PC-3 (cell line): Measurements from ENCODE around the gene PCBP3. TPM values are rescaled to one million over a fixed set of nuclear protein-coding genes. Genes with fewer than 3 reads are reported as not detected.

ENCODE experiments used
- ATAC-seq: fragments of 200-7000 bp; cut with Tn5 transposase; 2 replicates; pipeline ENCODE4 v1.9.1; 2020; ENCODE audit warnings: mild to moderate bottlenecking, moderate library complexity
- BruUV-seq: library from RNA; stranded (reverse); fragments of 400-500 nt; replicated peaks from 2 replicates; lab custom pipeline; 2021; lab: Mats Ljungman, UMichigan
- CTCF ChIA-PET: fragments of 300-600 bp; sonication (Branson Sonifier 250); formaldehyde crosslinking; loops from one replicate; lab custom pipeline; 2022; ENCODE audit warnings: antibody characterized with exemption; lab: Charles Lee
- POLR2A ChIA-PET: fragments of 300-600 bp; sonication (Branson Sonifier 250); formaldehyde crosslinking; loops from one replicate; lab custom pipeline; 2022; ENCODE audit warnings: antibody characterized with exemption; ENCODE audit not compliant: unreplicated experiment; lab: Charles Lee
- DNase-seq: peaks from one replicate; pipeline ENCODE4 v3.0.0-alpha.2; 2015
- H2AFZ ChIP-seq: fragments of 300-600 bp; sonication (generic); 2 replicates; pipeline ENCODE4 v1.6.0; 2016; ENCODE audit warnings: antibody characterized with exemption, low read length
- H3F3A ChIP-seq: fragments of 300-600 bp; sonication (generic); one replicate; pipeline ENCODE4 v1.6.0; 2017; ENCODE audit warnings: antibody characterized with exemption, low read length, control low read depth, mild to moderate bottlenecking; ENCODE audit not compliant: unreplicated experiment
- H3K27ac ChIP-seq: fragments of 300-600 bp; sonication (generic); 2 replicates; pipeline ENCODE4 v1.5.1; 2016; ENCODE audit warnings: mild to moderate bottlenecking, low read length
- H3K27me3 ChIP-seq: fragments of 300-600 bp; sonication (generic); 2 replicates; pipeline ENCODE4 v1.6.1; 2016; ENCODE audit warnings: low read length, mixed read lengths
- H3K36me3 ChIP-seq: fragments of 300-600 bp; sonication (generic); 2 replicates; pipeline ENCODE4 v1.6.1; 2016; ENCODE audit warnings: low read depth, mixed run types, low read length, mixed read lengths
- H3K4me1 ChIP-seq: fragments of 300-600 bp; sonication (generic); 2 replicates; pipeline ENCODE4 v1.5.1; 2016; ENCODE audit warnings: low read length; ENCODE audit not compliant: insufficient read depth
- H3K4me2 ChIP-seq: fragments of 300-600 bp; sonication (generic); 2 replicates; pipeline ENCODE4 v1.6.0; 2016; ENCODE audit warnings: low read length
- H3K4me3 ChIP-seq: fragments of 300-600 bp; sonication (generic); 2 replicates; pipeline ENCODE4 v1.5.1; 2016; ENCODE audit warnings: mild to moderate bottlenecking, low read length, mixed read lengths
- H3K79me2 ChIP-seq: fragments of 300-600 bp; sonication (generic); 2 replicates; pipeline ENCODE4 v1.6.1; 2017; ENCODE audit warnings: low read length, mixed read lengths
- H3K9ac ChIP-seq: fragments of 300-600 bp; sonication (generic); 2 replicates; pipeline ENCODE4 v1.6.0; 2016; ENCODE audit warnings: mild to moderate bottlenecking, low read length
- H3K9me2 ChIP-seq: fragments of 300-600 bp; sonication (generic); replicated peaks from 2 replicates; pipeline ENCODE4 v1.6.1; 2016; ENCODE audit warnings: mixed run types, low read length, mixed read lengths
- H3K9me3 ChIP-seq: fragments of 300-600 bp; sonication (generic); 2 replicates; pipeline ENCODE4 v1.6.1; 2016; ENCODE audit warnings: low read length, mixed read lengths
- H4K20me1 ChIP-seq: fragments of 300-600 bp; sonication (generic); 2 replicates; pipeline ENCODE4 v1.6.1; 2016; ENCODE audit warnings: low read length, mixed read lengths
- EZH2 ChIP-seq: fragments of 300-600 bp; sonication (generic); IDR thresholded peaks from one replicate; pipeline ENCODE4 v1.6.1; 2017; ENCODE audit warnings: antibody characterized with exemption, mild to moderate bottlenecking, low read length; ENCODE audit not compliant: unreplicated experiment
- EZH2phosphoT487 ChIP-seq: fragments of 300-600 bp; sonication (generic); IDR thresholded peaks from 2 replicates; pipeline ENCODE4 v1.6.1; 2018; ENCODE audit warnings: mild to moderate bottlenecking, antibody characterized with exemption, low read length, borderline replicate concordance
- intact Hi-C: fragments of 100-400 bp; cut with micrococcal nuclease; formaldehyde crosslinking; loops from 2 replicates; pipeline ENCODE4 v1.9.0; 2023
- total RNA-seq: library from RNA; depleted of rRNA; stranded (reverse); fragments of >200 nt; gene quantifications from 2 replicates; pipeline ENCODE4 v1.2.3, GENCODE V29; 2014
- TF ChIP-seq, protein P1 (sequence below): fragments of 300-600 bp; sonication (generic); conservative IDR thresholded peaks from 2 replicates; pipeline ENCODE4 v1.5.1; 2017; ENCODE audit warnings: antibody characterized with exemption, low read depth, mild to moderate bottlenecking, low read length

The PCBP3 gene
- total RNA-seq, 1 experiment from 2014 or later: 2.4 TPM

DNA sequence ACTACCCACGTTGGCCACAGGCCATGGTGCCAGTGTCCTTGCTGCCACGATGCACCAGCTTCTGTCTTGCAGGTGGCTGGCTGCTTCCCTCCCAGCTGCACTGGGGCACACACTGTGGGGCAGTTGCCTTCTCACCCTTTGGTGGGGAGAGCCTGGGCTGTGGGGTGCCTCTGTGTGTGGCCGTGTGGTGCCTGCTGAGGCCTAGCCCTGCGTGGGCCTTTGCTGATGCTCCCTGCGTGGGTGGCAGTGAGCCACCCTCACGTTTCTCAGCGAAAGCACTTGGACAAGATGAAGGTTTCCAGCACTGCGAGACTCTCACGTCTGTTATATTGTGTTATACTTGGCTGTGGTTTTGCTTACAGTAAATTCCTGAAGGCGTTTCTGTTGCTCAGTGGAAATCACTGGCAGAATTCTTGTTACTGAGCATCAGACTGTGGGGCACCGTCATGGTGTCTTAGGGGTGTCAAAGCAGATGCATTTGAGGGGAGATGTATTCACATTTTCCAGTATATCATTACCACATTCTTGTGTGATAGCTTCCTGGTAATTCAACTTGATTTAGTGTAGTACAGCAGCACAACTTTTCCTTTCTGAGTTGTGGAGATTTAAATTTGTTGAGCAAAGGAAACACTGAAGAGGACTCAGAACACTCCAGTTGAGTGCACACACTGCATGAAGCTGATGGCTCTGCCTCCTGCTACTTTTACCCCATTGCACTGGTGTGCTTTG, 124.7 kb downstream of the PCBP3 start:
- TF ChIP-seq EZH2 (no peak), EZH2phosphoT487 (no peak)
- TF ChIP-seq, protein P1, sequence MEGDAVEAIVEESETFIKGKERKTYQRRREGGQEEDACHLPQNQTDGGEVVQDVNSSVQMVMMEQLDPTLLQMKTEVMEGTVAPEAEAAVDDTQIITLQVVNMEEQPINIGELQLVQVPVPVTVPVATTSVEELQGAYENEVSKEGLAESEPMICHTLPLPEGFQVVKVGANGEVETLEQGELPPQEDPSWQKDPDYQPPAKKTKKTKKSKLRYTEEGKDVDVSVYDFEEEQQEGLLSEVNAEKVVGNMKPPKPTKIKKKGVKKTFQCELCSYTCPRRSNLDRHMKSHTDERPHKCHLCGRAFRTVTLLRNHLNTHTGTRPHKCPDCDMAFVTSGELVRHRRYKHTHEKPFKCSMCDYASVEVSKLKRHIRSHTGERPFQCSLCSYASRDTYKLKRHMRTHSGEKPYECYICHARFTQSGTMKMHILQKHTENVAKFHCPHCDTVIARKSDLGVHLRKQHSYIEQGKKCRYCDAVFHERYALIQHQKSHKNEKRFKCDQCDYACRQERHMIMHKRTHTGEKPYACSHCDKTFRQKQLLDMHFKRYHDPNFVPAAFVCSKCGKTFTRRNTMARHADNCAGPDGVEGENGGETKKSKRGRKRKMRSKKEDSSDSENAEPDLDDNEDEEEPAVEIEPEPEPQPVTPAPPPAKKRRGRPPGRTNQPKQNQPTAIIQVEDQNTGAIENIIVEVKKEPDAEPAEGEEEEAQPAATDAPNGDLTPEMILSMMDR: no peak
- POLR2A ChIA-PET: no interaction called here
- H3F3A ChIP-seq: no peaks in the 10 kb centered on the region
- DNase-seq (no peak), ATAC-seq (no peak)
- no peaks in the 10 kb centered on the region for H3K4me1 ChIP-seq
- H3K79me2 ChIP-seq: no peaks in the 10 kb centered on the region
- no peak overlapping the region for H2AFZ ChIP-seq
- intact Hi-C loops: no loop called here
- no peaks in the 10 kb centered on the region for H3K36me3 ChIP-seq
- H3K27ac ChIP-seq: no peak overlapping the region
- no peaks in the 10 kb centered on the region for H4K20me1 ChIP-seq
- H3K4me2 ChIP-seq: no peak overlapping the region
- H3K4me3 ChIP-seq: no peak overlapping the region
- no peak overlapping the region for H3K9ac ChIP-seq
- CTCF ChIA-PET: no interaction called here
- no peaks in the 10 kb centered on the region for H3K27me3 ChIP-seq
- H3K9me3 ChIP-seq: no peaks in the 10 kb centered on the region
- H3K9me2 ChIP-seq: no peaks in the 10 kb centered on the region
- BruUV-seq: no TSS peak

DNA sequence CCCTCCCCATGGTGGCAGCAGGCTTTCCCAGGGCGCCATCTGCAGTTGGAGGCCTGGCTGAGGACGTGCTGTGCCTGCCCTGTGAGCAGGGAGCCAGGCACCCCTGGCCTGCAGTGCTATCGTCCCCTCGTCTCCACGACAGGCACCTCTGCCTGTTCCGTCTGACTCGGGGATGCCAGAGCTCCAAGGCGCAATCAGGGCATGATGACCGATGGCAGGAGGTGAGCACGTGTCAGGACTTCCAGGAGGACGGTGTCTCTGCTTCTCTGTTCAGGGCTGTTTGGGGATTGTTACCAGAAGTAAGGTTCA, 125.2 kb downstream of the PCBP3 start:
- ChIA-PET POLR2A (no interaction called here), CTCF (no interaction called here)

DNA sequence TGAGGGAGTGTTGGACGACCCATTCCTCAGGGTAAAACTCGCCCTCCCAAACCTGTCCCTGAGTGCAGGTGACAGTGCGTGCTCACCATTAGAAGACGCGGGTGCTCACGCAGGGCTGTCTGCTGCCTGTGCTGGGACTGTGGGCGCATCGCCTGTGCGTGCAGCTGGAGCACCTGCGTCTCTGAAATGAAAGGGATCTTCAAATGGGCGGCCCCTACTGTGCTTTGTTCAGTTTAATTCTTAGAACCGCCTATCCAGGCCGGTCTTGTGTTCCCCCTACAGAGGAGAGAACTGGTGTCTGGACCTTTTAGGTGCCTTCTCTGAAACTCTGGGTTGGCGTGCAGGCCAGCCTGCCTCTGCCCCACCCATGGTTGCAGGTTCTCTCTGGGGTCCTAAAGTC, 125.8 kb downstream of the PCBP3 start:
- ATAC-seq (no peak), DNase-seq (no peak)
- H3K9me2 ChIP-seq: no peaks in the 10 kb centered on the region
- H3K4me2 ChIP-seq: no peak overlapping the region
- H3K4me1 ChIP-seq: no peaks in the 10 kb centered on the region
- ChIA-PET CTCF (no interaction called here), POLR2A (no interaction called here)
- H3F3A ChIP-seq: no peaks in the 10 kb centered on the region
- H3K27me3 ChIP-seq: no peaks in the 10 kb centered on the region
- TF ChIP-seq, protein P1: no peak
- TF ChIP-seq EZH2phosphoT487 (no peak), EZH2 (no peak)
- BruUV-seq: no TSS peak
- H3K27ac ChIP-seq: no peak overlapping the region
- intact Hi-C loops: no loop called here
- no peak overlapping the region for H3K4me3 ChIP-seq
- no peak overlapping the region for H2AFZ ChIP-seq
- H3K9me3 ChIP-seq: no peaks in the 10 kb centered on the region
- H4K20me1 ChIP-seq: no peaks in the 10 kb centered on the region
- no peaks in the 10 kb centered on the region for H3K36me3 ChIP-seq
- no peaks in the 10 kb centered on the region for H3K79me2 ChIP-seq
- no peak overlapping the region for H3K9ac ChIP-seq

More for the DNA sequence above, 125.2 kb downstream of the PCBP3 start:
- ATAC-seq (peak; percentile 74), DNase-seq (peak; percentile 22)
- H3K9me3 ChIP-seq: no peaks in the 10 kb centered on the region
- H2AFZ ChIP-seq: no peak overlapping the region
- TF ChIP-seq, protein P1: peak; percentile 50
- no peak for TF ChIP-seq EZH2phosphoT487
- H3K9ac ChIP-seq: no peak overlapping the region
- H3K36me3 ChIP-seq: no peaks in the 10 kb centered on the region
- no peaks in the 10 kb centered on the region for H3K27me3 ChIP-seq
- no peak overlapping the region for H3K4me3 ChIP-seq
- BruUV-seq: no TSS peak
- intact Hi-C loops: no loop called here
- no peak overlapping the region for H3K4me2 ChIP-seq
- H3K79me2 ChIP-seq: no peaks in the 10 kb centered on the region
- H4K20me1 ChIP-seq: no peaks in the 10 kb centered on the region
- H3K27ac ChIP-seq: no peak overlapping the region
- no peaks in the 10 kb centered on the region for H3F3A ChIP-seq
- no peaks in the 10 kb centered on the region for H3K9me2 ChIP-seq
- no peaks in the 10 kb centered on the region for H3K4me1 ChIP-seq
